Brain microvascular endothelial cell (primary cell): ENCODE results near the gene CALM1.

Experiments
- DNase-seq: peaks from one replicate; pipeline ENCODE4 v3.0.0-alpha.2; 2020
- H3K27ac ChIP-seq: fragments of 250-450 bp; sonication (Bioruptor Pico); 2 replicates; pipeline ENCODE4 v1.5.1; 2020; ENCODE audit warnings: mild to moderate bottlenecking, moderate library complexity
- H3K27me3 ChIP-seq: fragments of 250-450 bp; sonication (Bioruptor Pico); replicated peaks from 2 replicates; pipeline ENCODE4 v1.5.1; 2020; ENCODE audit warnings: mild to moderate bottlenecking
- H3K36me3 ChIP-seq: fragments of 250-450 bp; sonication (Bioruptor Pico); replicated peaks from 2 replicates; pipeline ENCODE4 v1.5.1; 2020; ENCODE audit warnings: mild to moderate bottlenecking
- H3K4me3 ChIP-seq: 2 replicates; pipeline ENCODE4 v1.5.1; 2011; ENCODE audit warnings: low read depth, mild to moderate bottlenecking, control low read depth, low read length, moderate library complexity
- in situ Hi-C: cut with HindIII; loops from 2 replicates; pipeline ENCODE4 v1.10.0; 2017; ENCODE audit warnings: low sequenced_read_pairs, low pct_ligation_motif_present
- TF ChIP-seq, protein P1 (sequence below): IDR thresholded peaks from 2 replicates; pipeline ENCODE4 v1.5.1; 2011; ENCODE audit warnings: low read depth, mild to moderate bottlenecking, moderate library complexity, low read length, control low read depth, inconsistent platforms; ENCODE audit errors: missing control alignments

CALM1 gene

GRCh38 chr14:90421001-90421631, 24.3 kb downstream of the CALM1 start:
- TF ChIP-seq, protein P1, sequence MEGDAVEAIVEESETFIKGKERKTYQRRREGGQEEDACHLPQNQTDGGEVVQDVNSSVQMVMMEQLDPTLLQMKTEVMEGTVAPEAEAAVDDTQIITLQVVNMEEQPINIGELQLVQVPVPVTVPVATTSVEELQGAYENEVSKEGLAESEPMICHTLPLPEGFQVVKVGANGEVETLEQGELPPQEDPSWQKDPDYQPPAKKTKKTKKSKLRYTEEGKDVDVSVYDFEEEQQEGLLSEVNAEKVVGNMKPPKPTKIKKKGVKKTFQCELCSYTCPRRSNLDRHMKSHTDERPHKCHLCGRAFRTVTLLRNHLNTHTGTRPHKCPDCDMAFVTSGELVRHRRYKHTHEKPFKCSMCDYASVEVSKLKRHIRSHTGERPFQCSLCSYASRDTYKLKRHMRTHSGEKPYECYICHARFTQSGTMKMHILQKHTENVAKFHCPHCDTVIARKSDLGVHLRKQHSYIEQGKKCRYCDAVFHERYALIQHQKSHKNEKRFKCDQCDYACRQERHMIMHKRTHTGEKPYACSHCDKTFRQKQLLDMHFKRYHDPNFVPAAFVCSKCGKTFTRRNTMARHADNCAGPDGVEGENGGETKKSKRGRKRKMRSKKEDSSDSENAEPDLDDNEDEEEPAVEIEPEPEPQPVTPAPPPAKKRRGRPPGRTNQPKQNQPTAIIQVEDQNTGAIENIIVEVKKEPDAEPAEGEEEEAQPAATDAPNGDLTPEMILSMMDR, result no peak
- Histone ChIP-seq H3K4me3 (no peak overlapping the region), H3K27ac (no peak overlapping the region), H3K27me3 (no peaks in the 10 kb centered on the region), H3K36me3 (no peaks in the 10 kb centered on the region)
- DNase-seq, result no peak
- in situ Hi-C loops, result no loop called here

DNA sequence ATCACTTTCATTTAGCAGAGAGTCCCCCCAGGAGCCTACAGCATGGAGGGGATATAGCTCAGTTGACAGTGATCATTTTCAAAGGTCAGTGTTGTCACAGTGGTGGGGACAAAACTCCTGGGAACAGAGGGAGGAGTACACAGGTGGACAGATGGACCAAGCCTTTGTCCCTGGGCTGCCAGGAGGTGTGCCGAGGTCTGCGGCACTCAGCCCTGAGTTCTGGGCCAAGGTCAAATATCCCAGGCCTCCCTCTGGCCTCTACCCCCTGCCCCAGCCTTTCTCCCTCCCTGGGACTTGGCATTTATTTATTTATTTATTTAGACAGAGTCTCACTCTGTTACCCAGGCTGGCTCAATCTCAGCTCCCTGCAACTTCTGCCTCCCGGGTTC, 24.8 kb downstream of the CALM1 start:
- no peak for DNase-seq
- in situ Hi-C loops, result no loop called here
- no peak overlapping the region for H3K27ac ChIP-seq
- no peaks in the 10 kb centered on the region for H3K36me3 ChIP-seq
- H3K4me3 ChIP-seq, result no peak overlapping the region
- no peaks in the 10 kb centered on the region for H3K27me3 ChIP-seq
- TF ChIP-seq, protein P1, result no peak

GRCh38 chr14:90423166-90423565, 26.3 kb downstream of the CALM1 start:
- no peak overlapping the region for H3K27ac ChIP-seq
- no peak overlapping the region for H3K4me3 ChIP-seq
- H3K36me3 ChIP-seq, result no peaks in the 10 kb centered on the region
- in situ Hi-C loops, result no loop called here
- no peak for DNase-seq
- H3K27me3 ChIP-seq, result no peaks in the 10 kb centered on the region
- TF ChIP-seq, protein P1, result no peak

DNA sequence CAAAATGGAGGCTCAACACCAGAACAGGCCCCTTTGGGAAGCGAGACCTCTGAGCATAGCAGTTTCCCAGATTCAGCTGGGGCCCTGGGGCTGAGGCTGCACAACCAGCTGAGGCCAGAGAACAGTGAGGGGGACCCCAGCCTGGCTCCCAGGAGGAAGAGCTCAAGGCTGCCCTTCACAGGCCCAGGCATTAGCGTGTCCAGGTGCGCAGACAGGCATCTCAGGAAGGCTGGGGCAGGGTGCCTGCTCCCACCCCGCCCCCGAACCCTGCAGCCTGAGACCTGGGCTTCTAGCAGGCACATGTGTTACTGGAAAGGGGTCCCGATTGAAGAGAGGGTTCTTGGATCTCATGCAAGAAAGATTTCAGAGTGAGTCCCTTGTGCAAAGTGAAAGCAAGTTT, 27.2 kb downstream of the CALM1 start:
- no peak for DNase-seq
- H3K27ac ChIP-seq, result no peak overlapping the region
- in situ Hi-C loops, result no loop called here
- TF ChIP-seq, protein P1, result no peak
- H3K27me3 ChIP-seq, result no peaks in the 10 kb centered on the region
- H3K4me3 ChIP-seq, result no peak overlapping the region
- no peaks in the 10 kb centered on the region for H3K36me3 ChIP-seq

- Histone ChIP-seq H3K36me3 (no peaks in the 10 kb centered on the region), H3K27ac (no peak overlapping the region), H3K27me3 (no peaks in the 10 kb centered on the region), H3K4me3 (no peak overlapping the region)
- in situ Hi-C loops, result no loop called here
- TF ChIP-seq, protein P1, result no peak
- DNase-seq, result no peak
These were observed 28.0 kb downstream of the CALM1 start for GRCh38 chr14:90424686-90425372.

- Histone ChIP-seq H3K27ac (no peak overlapping the region), H3K36me3 (no peaks in the 10 kb centered on the region), H3K4me3 (no peak overlapping the region), H3K27me3 (no peaks in the 10 kb centered on the region)
- DNase-seq, result no peak
- TF ChIP-seq, protein P1, result no peak
- in situ Hi-C loops, result no loop called here
These were observed 28.6 kb downstream of the CALM1 start for GRCh38 chr14:90425373-90425879.
